ENCODE results near the gene SARM1.

The SARM1 gene

DNA sequence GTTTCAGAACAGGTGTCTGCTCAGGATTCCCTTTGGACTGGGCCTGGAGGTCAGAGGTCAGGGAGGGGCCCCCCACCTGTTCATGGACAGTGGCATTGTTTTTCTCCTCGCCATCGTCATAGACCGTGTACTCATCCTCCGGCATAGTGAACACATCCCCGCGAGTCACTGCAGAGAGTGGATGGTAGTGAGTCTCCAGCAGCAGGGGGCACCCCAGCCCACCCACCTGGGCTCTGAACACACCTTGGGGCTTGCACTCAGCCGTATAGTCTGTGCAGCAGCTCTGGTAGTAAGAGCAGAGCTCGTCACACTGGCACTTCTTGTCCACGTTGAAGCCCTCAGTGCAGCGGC lies 1.8 kb upstream of the SARM1 start:
- no peak for DNase-seq

GRCh38 chr17:28370035-28370743 lies 1.3 kb upstream of the SARM1 start, which contains the start of gene VTN:
Gene VTN (minus strand): TSS chr17:28370307. CDS start chr17:28370203, 104 bp downstream.
- no peak for DNase-seq

- no peak for DNase-seq
Observed at GRCh38 chr17:28370744-28371103, 770 bp upstream of the SARM1 start.

GRCh38 chr17:28372203-28372944 lies 880 bp downstream of the SARM1 start:
- no peak for DNase-seq

- no peak for DNase-seq
Observed at GRCh38 chr17:28372945-28373274, 1.4 kb downstream of the SARM1 start.

DNA sequence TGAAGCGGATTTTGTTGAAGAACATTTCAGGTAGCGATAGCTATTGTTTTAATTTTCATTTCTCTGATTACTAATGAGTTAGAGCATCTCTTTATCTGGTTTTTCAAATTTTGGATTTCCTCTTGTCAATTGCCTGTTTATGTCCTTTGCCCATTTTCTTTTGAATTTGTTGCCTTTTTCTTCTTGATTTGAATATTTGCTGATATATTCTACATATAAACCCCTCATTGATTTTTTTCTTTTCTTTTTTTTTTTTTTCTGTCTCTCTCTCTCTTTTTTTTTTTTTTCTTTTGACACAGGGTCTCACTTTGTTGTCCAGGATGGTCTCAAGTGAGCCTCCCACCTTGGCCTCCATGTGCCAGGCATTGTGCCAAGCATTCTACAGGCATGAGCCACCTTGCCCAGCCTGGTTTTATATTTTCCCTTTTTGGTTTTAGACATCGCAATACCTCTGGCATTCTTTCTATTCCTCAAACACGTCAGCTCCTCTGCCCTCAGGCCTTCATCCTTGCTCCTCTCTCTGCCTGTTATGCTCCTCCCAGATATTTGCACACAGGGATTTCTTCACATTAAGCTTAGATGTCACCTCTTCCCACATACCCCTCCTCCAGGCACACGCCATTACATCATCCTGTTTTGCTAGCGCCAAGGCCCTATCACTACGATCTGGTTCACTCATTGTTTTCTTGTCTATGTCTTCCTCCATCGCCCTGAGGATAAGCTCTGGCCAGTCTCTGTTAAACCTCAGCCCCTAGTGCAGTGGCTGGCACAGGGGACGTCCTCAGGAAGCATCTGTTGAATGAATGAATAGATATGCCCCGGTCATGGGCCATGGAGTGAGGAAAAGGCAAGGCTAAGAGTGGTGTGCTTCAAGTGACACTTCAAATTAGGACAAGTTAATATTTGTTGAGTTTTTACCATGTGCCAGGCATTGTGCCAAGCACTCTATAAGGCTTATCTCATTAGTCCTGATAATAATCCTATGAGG lies 8.6 kb downstream of the SARM1 start:
- no peak for DNase-seq

DNA sequence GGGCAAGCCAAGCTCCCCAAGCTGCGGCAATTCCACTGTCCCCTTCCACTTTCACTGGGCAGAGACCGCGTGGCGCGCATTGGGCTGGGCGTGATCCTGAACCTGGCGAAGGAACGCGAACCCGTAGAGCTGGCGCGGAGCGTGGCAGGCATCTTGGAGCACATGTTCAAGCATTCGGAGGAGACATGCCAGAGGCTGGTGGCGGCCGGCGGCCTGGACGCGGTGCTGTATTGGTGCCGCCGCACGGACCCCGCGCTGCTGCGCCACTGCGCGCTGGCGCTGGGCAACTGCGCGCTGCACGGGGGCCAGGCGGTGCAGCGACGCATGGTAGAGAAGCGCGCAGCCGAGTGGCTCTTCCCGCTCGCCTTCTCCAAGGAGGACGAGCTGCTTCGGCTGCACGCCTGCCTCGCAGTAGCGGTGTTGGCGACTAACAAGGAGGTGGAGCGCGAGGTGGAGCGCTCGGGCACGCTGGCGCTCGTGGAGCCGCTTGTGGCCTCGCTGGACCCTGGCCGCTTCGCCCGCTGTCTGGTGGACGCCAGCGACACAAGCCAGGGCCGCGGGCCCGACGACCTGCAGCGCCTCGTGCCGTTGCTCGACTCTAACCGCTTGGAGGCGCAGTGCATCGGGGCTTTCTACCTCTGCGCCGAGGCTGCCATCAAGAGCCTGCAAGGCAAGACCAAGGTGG lies 9.8 kb downstream of the SARM1 start:
- DNase-seq: no peak

DNA sequence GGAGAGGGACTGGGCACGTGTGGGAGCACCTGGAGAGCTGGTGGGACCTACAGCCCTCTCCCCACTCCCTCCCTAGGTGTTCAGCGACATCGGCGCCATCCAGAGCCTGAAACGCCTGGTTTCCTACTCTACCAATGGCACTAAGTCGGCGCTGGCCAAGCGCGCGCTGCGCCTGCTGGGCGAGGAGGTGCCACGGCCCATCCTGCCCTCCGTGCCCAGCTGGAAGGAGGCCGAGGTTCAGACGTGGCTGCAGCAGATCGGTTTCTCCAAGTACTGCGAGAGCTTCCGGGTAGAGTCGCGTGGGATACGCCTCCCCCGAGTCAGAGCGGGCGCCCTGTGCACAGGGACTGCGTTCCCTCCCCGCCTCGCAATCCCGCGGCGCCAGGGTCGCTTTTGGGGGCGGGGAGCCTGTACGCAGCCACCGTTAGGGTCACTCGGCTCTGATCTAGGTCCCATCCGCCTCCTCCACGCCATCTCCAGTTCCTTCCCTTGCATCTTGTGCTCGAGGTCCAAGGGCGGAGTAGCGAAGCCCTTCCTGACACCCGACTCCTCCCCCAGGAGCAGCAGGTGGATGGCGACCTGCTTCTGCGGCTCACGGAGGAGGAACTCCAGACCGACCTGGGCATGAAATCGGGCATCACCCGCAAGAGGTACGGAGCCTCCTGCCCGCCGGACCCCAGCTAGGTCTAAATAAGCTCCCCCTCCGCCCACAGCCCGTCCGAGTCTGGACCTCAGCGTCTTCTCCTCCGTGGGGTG lies 13.0 kb downstream of the SARM1 start:
- DNase-seq: peak; percentile 49

DNA sequence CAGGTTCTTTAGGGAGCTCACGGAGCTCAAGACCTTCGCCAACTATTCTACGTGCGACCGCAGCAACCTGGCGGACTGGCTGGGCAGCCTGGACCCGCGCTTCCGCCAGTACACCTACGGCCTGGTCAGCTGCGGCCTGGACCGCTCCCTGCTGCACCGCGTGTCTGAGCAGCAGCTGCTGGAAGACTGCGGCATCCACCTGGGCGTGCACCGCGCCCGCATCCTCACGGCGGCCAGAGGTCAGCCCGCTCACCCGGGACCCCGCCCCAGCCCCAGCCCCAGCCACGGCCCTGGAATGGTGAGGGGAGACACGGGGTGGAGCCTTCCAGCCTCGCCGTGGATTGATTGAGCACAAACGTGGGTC lies 13.5 kb downstream of the SARM1 start:
- DNase-seq: no peak

- no peak for DNase-seq
Observed at GRCh38 chr17:28385406-28385805, 13.9 kb downstream of the SARM1 start.

- DNase-seq: no peak
Observed at GRCh38 chr17:28386391-28386790, 14.9 kb downstream of the SARM1 start.

- DNase-seq: no peak
Observed at GRCh38 chr17:28388106-28388505, 16.6 kb downstream of the SARM1 start.

DNA sequence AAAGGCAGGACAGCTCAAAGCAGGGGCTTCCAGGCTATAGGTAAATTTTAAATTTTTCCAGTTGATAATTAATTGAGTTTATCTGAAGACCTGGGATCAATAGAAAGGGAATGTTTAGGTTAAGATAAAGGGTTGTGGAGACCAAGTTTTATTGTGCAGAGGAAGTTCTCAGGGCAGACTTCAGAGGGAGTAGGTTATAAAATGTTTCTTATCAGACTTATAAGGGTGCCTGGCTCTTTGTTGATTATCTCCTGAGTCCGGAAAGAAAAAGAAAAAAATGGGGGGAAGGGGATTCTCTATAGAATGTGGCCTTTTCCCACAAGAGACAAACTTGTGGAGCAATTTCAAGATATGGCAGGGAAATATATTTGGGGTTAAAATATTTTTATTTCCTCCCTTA lies 18.6 kb downstream of the SARM1 start:
- DNase-seq: no peak

GRCh38 chr17:28390563-28390962 lies 19.1 kb downstream of the SARM1 start:
- no peak for DNase-seq

DNA sequence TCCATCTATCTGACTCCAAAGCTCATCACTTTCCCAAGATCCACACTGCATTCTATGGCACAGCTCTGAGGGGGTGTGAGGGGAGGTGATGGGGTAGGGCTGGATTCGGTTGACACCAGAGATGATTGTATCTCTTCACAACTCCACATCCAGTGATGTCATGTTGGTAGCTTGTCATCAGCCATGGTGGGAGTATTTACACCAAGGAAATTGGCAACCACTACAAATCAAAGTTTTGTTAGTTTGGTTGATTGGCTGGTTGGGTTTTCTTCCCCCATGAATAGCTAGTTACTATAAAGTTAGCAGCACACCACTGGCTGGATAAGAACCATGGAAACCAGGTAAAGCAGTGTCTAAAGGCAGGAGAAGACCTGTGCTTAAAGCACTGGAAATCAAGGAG lies 19.5 kb downstream of the SARM1 start:
- DNase-seq: no peak

GRCh38 chr17:28391401-28391800 lies 19.9 kb downstream of the SARM1 start:
- DNase-seq: no peak

DNA sequence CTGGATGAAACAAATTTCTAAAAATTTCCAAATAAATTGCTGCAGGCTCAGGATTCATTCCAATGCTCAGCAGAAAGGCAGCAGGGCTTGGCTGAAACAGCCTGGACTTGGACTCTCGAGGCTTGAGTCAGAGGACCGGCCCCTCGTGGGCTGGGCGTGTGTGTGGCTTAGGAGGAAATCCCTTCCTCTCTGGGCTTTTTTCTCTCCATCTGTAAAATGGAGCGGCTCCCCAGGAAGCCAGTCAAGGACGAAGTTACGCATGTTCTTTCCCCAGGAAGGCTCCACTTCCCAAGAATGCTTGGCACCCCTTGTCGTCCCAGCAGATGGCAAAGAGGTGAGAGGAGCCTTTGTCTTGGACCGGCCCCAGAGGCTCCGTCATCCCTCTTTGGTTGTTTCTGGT lies 21.0 kb downstream of the SARM1 start:
- DNase-seq: no peak

GRCh38 chr17:28394337-28395116 lies 23.0 kb downstream of the SARM1 start:
- no peak for DNase-seq

- no peak for DNase-seq
Observed at GRCh38 chr17:28395426-28395825, 23.9 kb downstream of the SARM1 start.

GRCh38 chr17:28395968-28396367 lies 24.5 kb downstream of the SARM1 start:
- no peak for DNase-seq

GRCh38 chr17:28396635-28397239 lies 25.2 kb downstream of the SARM1 start:
- no peak for DNase-seq
